ENCODE measurements around the gene SEMA4B. TPM values are rescaled to one million over a fixed set of nuclear protein-coding genes. Genes with fewer than 3 reads are reported as not detected.

The SEMA4B gene
- total RNA-seq, 6 donors from 2014 or later = 47.6 to 81.3 (median 55.9) TPM

DNA sequence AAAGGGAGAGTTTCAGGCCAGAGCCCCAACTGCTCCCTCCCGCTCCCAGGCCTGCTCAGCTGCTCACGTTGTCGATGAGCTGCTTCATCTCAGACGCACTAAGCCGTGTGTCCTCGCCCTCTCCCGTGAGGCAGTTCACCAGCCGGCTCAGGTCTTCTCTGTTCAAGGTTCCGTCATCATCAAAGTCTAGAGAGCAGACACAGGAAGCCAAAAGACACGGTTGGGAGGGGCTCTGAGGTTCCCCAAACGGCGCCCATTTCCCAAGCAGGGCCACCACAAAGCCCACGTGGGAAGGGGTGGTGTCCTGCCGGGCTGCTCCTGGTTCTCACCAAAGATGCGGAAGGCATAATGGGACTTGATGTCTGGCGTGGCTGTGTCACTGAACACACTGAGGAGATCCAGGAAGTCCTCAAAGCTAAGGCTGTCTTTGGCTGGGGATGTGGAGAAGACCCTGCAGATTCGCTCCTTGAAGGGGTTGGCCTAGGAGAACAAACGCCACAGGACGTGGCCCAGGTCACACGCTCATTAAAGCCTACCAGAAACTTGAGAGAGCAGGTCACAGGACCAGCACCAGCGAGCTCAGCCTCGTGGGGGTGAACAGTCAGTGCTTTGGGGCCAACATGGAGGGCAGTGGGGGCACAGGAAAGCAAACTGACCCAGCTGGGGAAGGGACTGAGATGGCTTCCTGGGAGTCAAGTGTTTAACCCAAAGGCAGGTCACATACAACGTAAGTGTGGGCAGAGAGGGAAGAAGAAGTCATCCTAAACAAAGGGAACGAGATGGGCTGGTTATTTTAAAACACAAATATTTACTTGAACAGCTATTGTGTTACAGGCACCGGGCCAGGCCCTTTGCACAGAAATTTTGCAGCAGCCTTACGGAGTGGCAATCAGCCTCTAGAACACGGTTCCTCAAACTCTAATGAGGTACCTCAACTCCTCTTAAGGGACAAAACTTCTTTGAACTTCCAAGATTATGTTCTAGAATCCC is 30.2 kb downstream of the SEMA4B start:
- TF ChIP-seq POLR2A (IDR thresholded peaks at IDR 0.05) (peak in 2 of 4 donors; percentile 17 to 52), POLR2AphosphoS5 (IDR thresholded peaks at IDR 0.05) (peak; percentile 33 to 48)
- TF ChIP-seq, protein P1, sequence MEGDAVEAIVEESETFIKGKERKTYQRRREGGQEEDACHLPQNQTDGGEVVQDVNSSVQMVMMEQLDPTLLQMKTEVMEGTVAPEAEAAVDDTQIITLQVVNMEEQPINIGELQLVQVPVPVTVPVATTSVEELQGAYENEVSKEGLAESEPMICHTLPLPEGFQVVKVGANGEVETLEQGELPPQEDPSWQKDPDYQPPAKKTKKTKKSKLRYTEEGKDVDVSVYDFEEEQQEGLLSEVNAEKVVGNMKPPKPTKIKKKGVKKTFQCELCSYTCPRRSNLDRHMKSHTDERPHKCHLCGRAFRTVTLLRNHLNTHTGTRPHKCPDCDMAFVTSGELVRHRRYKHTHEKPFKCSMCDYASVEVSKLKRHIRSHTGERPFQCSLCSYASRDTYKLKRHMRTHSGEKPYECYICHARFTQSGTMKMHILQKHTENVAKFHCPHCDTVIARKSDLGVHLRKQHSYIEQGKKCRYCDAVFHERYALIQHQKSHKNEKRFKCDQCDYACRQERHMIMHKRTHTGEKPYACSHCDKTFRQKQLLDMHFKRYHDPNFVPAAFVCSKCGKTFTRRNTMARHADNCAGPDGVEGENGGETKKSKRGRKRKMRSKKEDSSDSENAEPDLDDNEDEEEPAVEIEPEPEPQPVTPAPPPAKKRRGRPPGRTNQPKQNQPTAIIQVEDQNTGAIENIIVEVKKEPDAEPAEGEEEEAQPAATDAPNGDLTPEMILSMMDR (IDR thresholded peaks at IDR 0.05) = no peak
- Histone ChIP-seq H3K27me3 (no peaks in the 10 kb centered on the region), H3K4me3 (peak overlapping the region in 1 of 4 donors; percentile 78), H3K9me3 (no peaks in the 10 kb centered on the region), H3K27ac (peak overlapping the region; percentile 42 to 97 (median 86)), H3K4me1 (peaks cover 28 to 46% (median 42%) of the 10 kb centered on the region in 4 donors), H3K36me3 (peaks cover 14 to 55% (median 41%) of the 10 kb centered on the region in 4 donors)
- ATAC-seq (ENCODE audit: low FRiP score in 2 of 2) (no peak), DNase-seq (peak in 1 of 2 donors; percentile 80)
- 57 to 58% methylated on average over 16 to 27 of the region's 27 CpGs for WGBS, 2 donors

DNA sequence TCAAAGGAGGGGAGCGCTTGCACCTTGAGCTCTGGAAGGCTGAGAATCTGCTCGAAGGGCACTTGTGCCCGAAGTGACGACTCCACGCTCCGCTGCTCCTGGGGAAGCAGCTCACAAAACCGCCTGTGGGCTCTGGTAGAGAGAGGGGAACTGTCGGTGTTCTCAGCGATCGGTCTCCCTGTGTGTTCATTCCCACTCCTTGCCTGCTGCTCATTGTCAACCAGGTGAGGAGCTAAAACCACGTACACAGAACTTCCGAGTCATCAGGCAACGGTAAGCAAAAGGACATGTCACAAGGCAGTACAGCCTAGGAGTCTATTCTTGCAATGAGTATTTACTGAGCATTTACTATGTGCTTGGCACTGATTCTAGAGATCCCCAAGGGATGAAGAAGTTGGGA is 31.1 kb downstream of the SEMA4B start:
- DNase-seq = no peak
- H3K27ac ChIP-seq = peak overlapping the region in 2 of 4 donors; percentile 89 to 97
- WGBS, 2 donors = 83 to 94% methylated on average over 13 of the region's 13 CpGs
- no peak for TF ChIP-seq EP300 (IDR thresholded peaks at IDR 0.05)
- no peak for TF ChIP-seq POLR2AphosphoS5 (IDR thresholded peaks at IDR 0.05)
- TF ChIP-seq, protein P1 (IDR thresholded peaks at IDR 0.05) = no peak
- TF ChIP-seq POLR2A (IDR thresholded peaks at IDR 0.05) = no peak
- H3K4me1 ChIP-seq = peaks cover 28 to 46% (median 42%) of the 10 kb centered on the region in 4 donors
- H3K9me3 ChIP-seq = no peaks in the 10 kb centered on the region
- peak overlapping the region in 3 of 4 donors; percentile 62 to 99 (median 78) for H3K4me3 ChIP-seq
- no peaks in the 10 kb centered on the region for H3K27me3 ChIP-seq
- no peak for ATAC-seq (ENCODE audit: low FRiP score in 2 of 2)
- H3K36me3 ChIP-seq = peaks cover 12 to 47% (median 36%) of the 10 kb centered on the region in 4 donors

- Histone ChIP-seq H3K9me3 (no peaks in the 10 kb centered on the region), H3K27me3 (no peaks in the 10 kb centered on the region), H3K27ac (peak overlapping the region; percentile 89 to 97 (median 94)), H3K4me3 (peak overlapping the region; percentile 60 to 99 (median 70)), H3K36me3 (peaks cover 7 to 47% (median 31%) of the 10 kb centered on the region in 4 donors), H3K4me1 (peaks cover 28 to 46% (median 42%) of the 10 kb centered on the region in 4 donors)
- 6 to 9% methylated on average over 9 of the region's 9 CpGs for WGBS, 2 donors
- TF ChIP-seq POLR2A (IDR thresholded peaks at IDR 0.05) (no peak), POLR2AphosphoS5 (IDR thresholded peaks at IDR 0.05) (no peak), EP300 (IDR thresholded peaks at IDR 0.05) (no peak)
- TF ChIP-seq, protein P1 (IDR thresholded peaks at IDR 0.05) = peak in 1 of 6 experiments; percentile 52
- DNase-seq (no peak), ATAC-seq (ENCODE audit: low FRiP score in 2 of 2) (no peak)
Measured at GRCh38 chr15:90232941-90233386, 31.8 kb downstream of the SEMA4B start.

- WGBS, 2 donors = 0% methylated on average over 1 to 37 of the region's 63 CpGs
- peaks cover under 1 to 47% (median 31%) of the 10 kb centered on the region in 4 donors for H3K36me3 ChIP-seq
- peak; percentile 98 to 99 for DNase-seq
- H3K27me3 ChIP-seq = no peaks in the 10 kb centered on the region
- peak within 1 kb of the TSS; percentile 62 to 99 (median 74) for H3K4me3 ChIP-seq
- peak; percentile 97 to 98 for ATAC-seq (ENCODE audit: low FRiP score in 2 of 2)
- peaks cover 28 to 46% (median 42%) of the 10 kb centered on the region in 4 donors for H3K4me1 ChIP-seq
- peak within 1 kb of the TSS; percentile 89 to 97 (median 94) for H3K27ac ChIP-seq
- H3K9me3 ChIP-seq = no peaks in the 10 kb centered on the region
- TF ChIP-seq, protein P1 (IDR thresholded peaks at IDR 0.05) = peak in 5 of 6 experiments; percentile 46 to 77 (median 56)
- peak; percentile 22 to 81 for TF ChIP-seq POLR2AphosphoS5 (IDR thresholded peaks at IDR 0.05)
- no peak for TF ChIP-seq EP300 (IDR thresholded peaks at IDR 0.05)
- peak in 2 of 4 donors; percentile 76 to 86 for TF ChIP-seq POLR2A (IDR thresholded peaks at IDR 0.05)
Measured at GRCh38 chr15:90233387-90234095, 32.4 kb downstream of the SEMA4B start, which contains the start of gene CIB1. Gene CIB1 (minus strand): TSS chr15:90233941. CDS start chr15:90233885, 56 bp downstream.
